ENCODE measurements around the gene OSBPL9. TPM values are rescaled to one million over a fixed set of nuclear protein-coding genes. Genes with fewer than 3 reads are reported as not detected.
"Not testable (repeated sequence)": the region's sequence is repeated elsewhere in the genome, so short reads cannot be mapped to it uniquely, and the experiment has no call there.

OSBPL9 gene
- total RNA-seq, 2 experiments from 2014 or later = 51.1 to 56.1 TPM

GRCh38 chr1:51644533-51645197 lies 27.8 kb downstream of the OSBPL9 start:
- no peak for DNase-seq
- Mint-ChIP-seq H3K27me3 (no peaks in the 10 kb centered on the region), H3K4me1 (ENCODE audit: low read depth) (peaks cover 5% of the 10 kb centered on the region), H3K4me3 (no peak overlapping the region), H3K36me3 (ENCODE audit: low read depth) (peaks cover 6% of the 10 kb centered on the region), H3K27ac (no peak overlapping the region), H3K9me3 (peaks cover 2% of the 10 kb centered on the region)
- no peak for TF ChIP-seq CTCF (IDR thresholded peaks at IDR 0.05)
- intact Hi-C loops (cut with micrococcal nuclease) = no loop called here
- ChIA-PET CTCF (no interaction called here), POLR2A (no interaction called here)
- no peak for ATAC-seq

GRCh38 chr1:51646592-51646991 lies 29.7 kb downstream of the OSBPL9 start:
- H3K9me3 Mint-ChIP-seq; DNase-seq; CTCF ChIA-PET; POLR2A ChIA-PET; H3K4me3 Mint-ChIP-seq; ATAC-seq; H3K36me3 Mint-ChIP-seq (ENCODE audit: low read depth); intact Hi-C loops (cut with micrococcal nuclease); H3K4me1 Mint-ChIP-seq (ENCODE audit: low read depth); H3K27me3 Mint-ChIP-seq; H3K27ac Mint-ChIP-seq: not testable (repeated sequence)

- Mint-ChIP-seq H3K4me1 (ENCODE audit: low read depth) (peaks cover 3% of the 10 kb centered on the region), H3K36me3 (ENCODE audit: low read depth) (peaks cover 1% of the 10 kb centered on the region), H3K4me3 (no peak overlapping the region), H3K27ac (no peak overlapping the region), H3K27me3 (no peaks in the 10 kb centered on the region), H3K9me3 (peaks cover 2% of the 10 kb centered on the region)
- no peak for TF ChIP-seq CTCF (IDR thresholded peaks at IDR 0.05)
- ATAC-seq = no peak
- no peak for DNase-seq
- intact Hi-C loops (cut with micrococcal nuclease) = no loop called here
- ChIA-PET CTCF (interaction anchor here (2.4 kb wide), 1 partner anchor 121 kb away, joined by 6 read pairs; no protein-coding TSS in a partner anchor), POLR2A (interaction anchor here (1.5 kb wide), 1 partner anchor 22 kb away, joined by 6 read pairs; no protein-coding TSS in a partner anchor)
Observed at GRCh38 chr1:51648180-51649109, 31.6 kb downstream of the OSBPL9 start.

- H3K27ac Mint-ChIP-seq = no peak overlapping the region
- POLR2A ChIA-PET = no interaction called here
- ATAC-seq = no peak
Observed at GRCh38 chr1:51649593-51650091, 32.8 kb downstream of the OSBPL9 start.

GRCh38 chr1:51650198-51650597 lies 33.3 kb downstream of the OSBPL9 start:
- Mint-ChIP-seq H3K36me3 (ENCODE audit: low read depth) (no peaks in the 10 kb centered on the region), H3K27me3 (no peaks in the 10 kb centered on the region), H3K27ac (no peak overlapping the region), H3K4me1 (ENCODE audit: low read depth) (peaks cover 2% of the 10 kb centered on the region), H3K9me3 (no peaks in the 10 kb centered on the region), H3K4me3 (no peak overlapping the region)
- ATAC-seq = no peak
- intact Hi-C loops (cut with micrococcal nuclease) = no loop called here
- POLR2A ChIA-PET = no interaction called here
- no peak for TF ChIP-seq CTCF (IDR thresholded peaks at IDR 0.05)
- CTCF ChIA-PET = no interaction called here
- no peak for DNase-seq

More at GRCh38 chr1:51649593-51650091, 32.8 kb downstream of the OSBPL9 start:
- DNase-seq = no peak
- intact Hi-C loops (cut with micrococcal nuclease) = no loop called here
- Mint-ChIP-seq H3K4me3 (no peak overlapping the region), H3K4me1 (ENCODE audit: low read depth) (peaks cover 3% of the 10 kb centered on the region), H3K9me3 (no peaks in the 10 kb centered on the region), H3K36me3 (ENCODE audit: low read depth) (no peaks in the 10 kb centered on the region), H3K27me3 (no peaks in the 10 kb centered on the region)
- TF ChIP-seq CTCF (IDR thresholded peaks at IDR 0.05) = no peak
- CTCF ChIA-PET = no interaction called here

Data from activated CD8-positive, alpha-beta T cell treated with anti-CD3 and anti-CD28 coated beads for 36 hours (primary cell).